ENCODE data around the gene DMRT1. TPM values are rescaled to one million over a fixed set of nuclear protein-coding genes. Genes with fewer than 3 reads are reported as not detected.
"Not testable (repeated sequence)": the region's sequence is repeated elsewhere in the genome, so short reads cannot be mapped to it uniquely, and the experiment has no call there.

DMRT1 gene
- total and polyA plus RNA-seq, 3 experiments from 2014 or later: not detected

GRCh38 chr9:913526-913925, 72.0 kb downstream of the DMRT1 start:
- H3K4me3 ChIP-seq (ENCODE audit: low read length); H3K36me3 ChIP-seq (ENCODE audit: insufficient read depth, low read length); H3K27me3 ChIP-seq (ENCODE audit: insufficient read depth, low read length, poor library complexity, severe bottlenecking); POLR2A ChIA-PET; H3K9me3 Mint-ChIP-seq; H3K9me3 ChIP-seq (ENCODE audit: low read length); CTCF ChIA-PET; H3K4me3 Mint-ChIP-seq; H3K27ac ChIP-seq (ENCODE audit: low read depth, low read length); H3K4me1 Mint-ChIP-seq; H3K27ac Mint-ChIP-seq; H3K36me3 Mint-ChIP-seq; H3K4me1 ChIP-seq (ENCODE audit: insufficient read depth, low read length); DNase-seq: not testable (repeated sequence)
- H3K27me3 Mint-ChIP-seq: peaks cover 9 to 48% of the 10 kb centered on the region in 2 donors

- H3K4me3 Mint-ChIP-seq: no peak overlapping the region
These were observed 76.2 kb downstream of the DMRT1 start for GRCh38 chr9:917730-918129.

GRCh38 chr9:920927-921326, 79.4 kb downstream of the DMRT1 start:
- CTCF ChIA-PET: no interaction called here
- DNase-seq: no peak

More at GRCh38 chr9:917730-918129, 76.2 kb downstream of the DMRT1 start:
- Mint-ChIP-seq H3K9me3 (no peaks in the 10 kb centered on the region), H3K36me3 (no peaks in the 10 kb centered on the region), H3K4me1 (no peaks in the 10 kb centered on the region), H3K27ac (no peak overlapping the region), H3K27me3 (peaks cover 2 to 33% of the 10 kb centered on the region in 2 donors)
- Histone ChIP-seq H3K27me3 (ENCODE audit: insufficient read depth, low read length, poor library complexity, severe bottlenecking) (no peaks in the 10 kb centered on the region), H3K4me1 (ENCODE audit: insufficient read depth, low read length) (no peaks in the 10 kb centered on the region), H3K27ac (ENCODE audit: low read depth, low read length) (no peak overlapping the region), H3K36me3 (ENCODE audit: insufficient read depth, low read length) (no peaks in the 10 kb centered on the region), H3K4me3 (ENCODE audit: low read length) (no peak overlapping the region), H3K9me3 (ENCODE audit: low read length) (no peaks in the 10 kb centered on the region)
- POLR2A ChIA-PET: no interaction called here
- DNase-seq: no peak
- CTCF ChIA-PET: interaction anchor here (1.3 kb wide), 1 partner anchor 24 kb away, joined by 3 read pairs; no protein-coding TSS in a partner anchor

GRCh38 chr9:922171-922570, 80.7 kb downstream of the DMRT1 start:
- Histone ChIP-seq H3K4me1 (ENCODE audit: insufficient read depth, low read length) (no peaks in the 10 kb centered on the region), H3K9me3 (ENCODE audit: low read length) (no peaks in the 10 kb centered on the region), H3K4me3 (ENCODE audit: low read length) (no peak overlapping the region), H3K27me3 (ENCODE audit: insufficient read depth, low read length, poor library complexity, severe bottlenecking) (no peaks in the 10 kb centered on the region), H3K36me3 (ENCODE audit: insufficient read depth, low read length) (no peaks in the 10 kb centered on the region), H3K27ac (ENCODE audit: low read depth, low read length) (no peak overlapping the region)
- no peak for DNase-seq
- H3K4me1 Mint-ChIP-seq: no peaks in the 10 kb centered on the region
- ChIA-PET POLR2A (no interaction called here), CTCF (no interaction called here)
- H3K27me3 Mint-ChIP-seq: peaks cover 1 to 31% of the 10 kb centered on the region in 2 donors
- H3K9me3 Mint-ChIP-seq: no peaks in the 10 kb centered on the region
- H3K4me3 Mint-ChIP-seq: no peak overlapping the region
- no peaks in the 10 kb centered on the region for H3K36me3 Mint-ChIP-seq
- no peak overlapping the region for H3K27ac Mint-ChIP-seq

More at GRCh38 chr9:920927-921326, 79.4 kb downstream of the DMRT1 start:
- POLR2A ChIA-PET: no interaction called here
- Mint-ChIP-seq H3K36me3 (no peaks in the 10 kb centered on the region), H3K27ac (no peak overlapping the region), H3K27me3 (peaks cover 1 to 35% of the 10 kb centered on the region in 2 donors), H3K9me3 (no peaks in the 10 kb centered on the region), H3K4me1 (no peaks in the 10 kb centered on the region), H3K4me3 (no peak overlapping the region)
- H3K36me3 ChIP-seq (ENCODE audit: insufficient read depth, low read length): no peaks in the 10 kb centered on the region
- no peaks in the 10 kb centered on the region for H3K4me1 ChIP-seq (ENCODE audit: insufficient read depth, low read length)
- no peak overlapping the region for H3K27ac ChIP-seq (ENCODE audit: low read depth, low read length)
- H3K4me3 ChIP-seq (ENCODE audit: low read length): no peak overlapping the region
- H3K27me3 ChIP-seq (ENCODE audit: insufficient read depth, low read length, poor library complexity, severe bottlenecking): no peaks in the 10 kb centered on the region
- H3K9me3 ChIP-seq (ENCODE audit: low read length): no peaks in the 10 kb centered on the region

GRCh38 chr9:922731-923130, 81.2 kb downstream of the DMRT1 start:
- Histone ChIP-seq H3K9me3 (ENCODE audit: low read length) (no peaks in the 10 kb centered on the region), H3K27ac (ENCODE audit: low read depth, low read length) (no peak overlapping the region), H3K4me1 (ENCODE audit: insufficient read depth, low read length) (no peaks in the 10 kb centered on the region), H3K36me3 (ENCODE audit: insufficient read depth, low read length) (no peaks in the 10 kb centered on the region), H3K27me3 (ENCODE audit: insufficient read depth, low read length, poor library complexity, severe bottlenecking) (no peaks in the 10 kb centered on the region), H3K4me3 (ENCODE audit: low read length) (no peak overlapping the region)
- Mint-ChIP-seq H3K9me3 (no peaks in the 10 kb centered on the region), H3K4me1 (no peaks in the 10 kb centered on the region), H3K27me3 (peaks cover 1 to 27% of the 10 kb centered on the region in 2 donors), H3K4me3 (no peak overlapping the region), H3K27ac (no peak overlapping the region), H3K36me3 (no peaks in the 10 kb centered on the region)
- ChIA-PET POLR2A (no interaction called here), CTCF (no interaction called here)
- no peak for DNase-seq

- no peak overlapping the region for H3K4me3 ChIP-seq (ENCODE audit: low read length)
- no peak overlapping the region for H3K4me3 Mint-ChIP-seq
- no peaks in the 10 kb centered on the region for H3K4me1 Mint-ChIP-seq
- peaks cover 0 to 2% (median 0%) of the 10 kb centered on the region in 5 donors for H3K9me3 Mint-ChIP-seq
- no peaks in the 10 kb centered on the region for H3K9me3 ChIP-seq (ENCODE audit: low read length)
- H3K36me3 ChIP-seq (ENCODE audit: insufficient read depth, low read length): no peaks in the 10 kb centered on the region
- DNase-seq: no peak
- H3K27ac ChIP-seq (ENCODE audit: low read depth, low read length): no peak overlapping the region
- no peak overlapping the region for H3K27ac Mint-ChIP-seq
- ChIA-PET POLR2A (no interaction called here), CTCF (no interaction called here)
- H3K27me3 Mint-ChIP-seq: peaks cover 8 to 30% of the 10 kb centered on the region in 2 donors
- H3K4me1 ChIP-seq (ENCODE audit: insufficient read depth, low read length): no peaks in the 10 kb centered on the region
- no peaks in the 10 kb centered on the region for H3K27me3 ChIP-seq (ENCODE audit: insufficient read depth, low read length, poor library complexity, severe bottlenecking)
- no peaks in the 10 kb centered on the region for H3K36me3 Mint-ChIP-seq
These were observed 85.5 kb downstream of the DMRT1 start for GRCh38 chr9:926976-927375.

- H3K9me3 Mint-ChIP-seq: peaks cover 0 to 2% (median 0%) of the 10 kb centered on the region in 5 donors
- CTCF ChIA-PET: interaction anchor here (0.8 kb wide), 1 partner anchor 81 kb away, joined by 3 read pairs; no protein-coding TSS in a partner anchor
These were observed 87.0 kb downstream of the DMRT1 start for GRCh38 chr9:928363-929042.

GRCh38 chr9:929719-930118, 88.2 kb downstream of the DMRT1 start:
- peaks cover under 1% of the 10 kb centered on the region for H3K27me3 ChIP-seq (ENCODE audit: insufficient read depth, low read length, poor library complexity, severe bottlenecking)
- ChIA-PET POLR2A (no interaction called here), CTCF (no interaction called here)
- no peaks in the 10 kb centered on the region for H3K4me1 ChIP-seq (ENCODE audit: insufficient read depth, low read length)
- no peak overlapping the region for H3K4me3 ChIP-seq (ENCODE audit: low read length)
- H3K36me3 ChIP-seq (ENCODE audit: insufficient read depth, low read length): no peaks in the 10 kb centered on the region
- no peak overlapping the region for H3K27ac ChIP-seq (ENCODE audit: low read depth, low read length)
- Mint-ChIP-seq H3K4me1 (no peaks in the 10 kb centered on the region), H3K36me3 (no peaks in the 10 kb centered on the region), H3K9me3 (peaks cover 0 to 2% (median 0%) of the 10 kb centered on the region in 5 donors), H3K27me3 (peaks cover 6 to 35% of the 10 kb centered on the region in 2 donors), H3K4me3 (no peak overlapping the region), H3K27ac (no peak overlapping the region)
- H3K9me3 ChIP-seq (ENCODE audit: low read length): no peaks in the 10 kb centered on the region
- no peak for DNase-seq

More at GRCh38 chr9:928363-929042, 87.0 kb downstream of the DMRT1 start:
- H3K4me1 Mint-ChIP-seq: no peaks in the 10 kb centered on the region
- Histone ChIP-seq H3K27me3 (ENCODE audit: insufficient read depth, low read length, poor library complexity, severe bottlenecking) (no peaks in the 10 kb centered on the region), H3K4me1 (ENCODE audit: insufficient read depth, low read length) (no peaks in the 10 kb centered on the region), H3K36me3 (ENCODE audit: insufficient read depth, low read length) (no peaks in the 10 kb centered on the region), H3K4me3 (ENCODE audit: low read length) (no peak overlapping the region), H3K9me3 (ENCODE audit: low read length) (no peaks in the 10 kb centered on the region), H3K27ac (ENCODE audit: low read depth, low read length) (no peak overlapping the region)
- POLR2A ChIA-PET: interaction anchor here (0.5 kb wide), 1 partner anchor 48 kb away, joined by 5 read pairs; no protein-coding TSS in a partner anchor
- DNase-seq: no peak
- H3K27ac Mint-ChIP-seq: no peak overlapping the region
- no peak overlapping the region for H3K4me3 Mint-ChIP-seq
- no peaks in the 10 kb centered on the region for H3K36me3 Mint-ChIP-seq
- peaks cover 8 to 33% of the 10 kb centered on the region in 2 donors for H3K27me3 Mint-ChIP-seq

All from CD8-positive, alpha-beta memory T cell (primary cell).